NT2/D1 (cell line): Measurements from ENCODE around the gene IGFBPL1.
"Not testable (repeated sequence)": the region's sequence is repeated elsewhere in the genome, so short reads cannot be mapped to it uniquely, and the experiment has no call there.

Experiments
- DNase-seq: peaks from one replicate; pipeline ENCODE4 v3.0.0-alpha.2; 2011; ENCODE audit warnings: low read depth, low spot score
- H3K27me3 ChIP-seq: 2 replicates; pipeline ENCODE4 v1.6.0; 2011; ENCODE audit warnings: mild to moderate bottlenecking; ENCODE audit not compliant: insufficient read length, insufficient read depth
- H3K36me3 ChIP-seq: 2 replicates; pipeline ENCODE4 v1.6.1; 2011; ENCODE audit warnings: mild to moderate bottlenecking, low read length, mixed read lengths; ENCODE audit not compliant: insufficient read depth, insufficient read length
- H3K4me1 ChIP-seq: 2 replicates; pipeline ENCODE4 v1.5.1; 2011; ENCODE audit not compliant: insufficient read depth, insufficient read length
- H3K4me3 ChIP-seq: 2 replicates; pipeline ENCODE4 v1.5.1; 2011; ENCODE audit warnings: low read depth; ENCODE audit not compliant: insufficient read length
- H3K9ac ChIP-seq: 2 replicates; pipeline ENCODE4 v1.6.0; 2011; ENCODE audit warnings: low read depth; ENCODE audit not compliant: insufficient read length
- H3K9me3 ChIP-seq: 2 replicates; pipeline ENCODE4 v1.5.1; 2011; ENCODE audit warnings: mild to moderate bottlenecking, low read length; ENCODE audit not compliant: insufficient read depth
- SUZ12 ChIP-seq: IDR thresholded peaks from 2 replicates; pipeline ENCODE4 v1.6.1; 2011; ENCODE audit not compliant: insufficient read length, insufficient read depth; ENCODE audit errors: extremely low read depth
- YY1 ChIP-seq: IDR thresholded peaks from 2 replicates; pipeline ENCODE4 v1.6.1; 2011; ENCODE audit not compliant: insufficient read length, insufficient read depth
- ZNF274 ChIP-seq: IDR thresholded peaks from 2 replicates; pipeline ENCODE4 v1.6.1; 2011; ENCODE audit warnings: mild to moderate bottlenecking, low read depth, low read length

IGFBPL1 gene

DNA sequence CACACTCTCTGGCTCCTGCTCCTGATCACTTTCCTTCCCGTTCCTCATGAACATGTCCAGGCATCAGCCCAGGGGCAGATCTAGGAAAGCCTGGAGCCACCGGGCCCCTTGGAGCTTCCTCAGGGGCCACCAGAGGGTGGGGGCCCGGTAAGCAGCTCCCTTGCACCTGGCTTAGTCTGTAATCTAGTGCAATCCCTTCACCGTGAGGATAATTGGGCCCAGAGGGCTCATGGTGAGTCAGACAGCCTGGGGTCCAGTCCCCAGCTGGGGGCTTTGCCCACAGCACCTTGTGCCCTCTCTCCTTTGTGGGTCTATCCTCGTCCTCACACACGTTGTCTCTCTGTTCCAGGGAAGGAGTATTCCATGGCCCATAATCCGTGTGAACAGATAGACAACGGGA is 42.1 kb downstream of the IGFBPL1 start:
- peaks cover 31% of the 10 kb centered on the region for H3K9me3 ChIP-seq

DNA sequence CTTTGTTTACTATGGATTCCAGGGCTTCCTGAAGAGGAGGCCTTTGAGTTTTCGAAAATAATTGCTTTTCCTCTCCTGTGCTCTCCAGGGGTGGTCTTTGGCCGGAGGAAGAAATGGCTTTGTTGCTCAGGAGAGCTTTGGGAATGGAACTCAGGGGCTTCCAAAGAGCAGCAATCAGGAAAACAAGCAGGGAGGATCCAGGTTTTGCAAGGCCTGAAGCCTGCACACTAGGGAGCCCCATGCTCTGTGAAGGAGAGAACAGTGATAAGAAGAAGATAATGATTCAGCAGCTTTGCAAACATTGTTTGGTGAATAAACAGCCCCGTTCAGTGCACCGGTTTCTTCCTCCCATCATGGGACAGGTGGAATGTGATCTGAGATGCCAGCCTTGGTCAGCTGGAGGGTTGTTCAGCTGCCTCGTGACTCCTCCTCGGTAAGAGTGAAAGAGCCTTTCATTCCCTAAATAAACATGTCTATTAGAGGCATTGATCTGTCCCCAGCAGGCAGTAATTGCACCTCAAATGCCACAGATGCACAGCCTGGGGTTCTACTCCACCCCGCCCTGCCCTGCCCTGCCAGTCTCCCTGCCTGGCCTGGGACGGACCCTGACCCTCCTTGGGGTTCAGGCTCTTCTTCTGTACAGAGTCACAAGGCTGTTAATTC is 43.3 kb downstream of the IGFBPL1 start:
- Histone ChIP-seq H3K4me1 (peaks cover 16% of the 10 kb centered on the region), H3K27me3 (peaks cover 44% of the 10 kb centered on the region), H3K9me3 (peaks cover 31% of the 10 kb centered on the region), H3K4me3 (no peak overlapping the region), H3K9ac (no peak overlapping the region), H3K36me3 (no peaks in the 10 kb centered on the region)
- DNase-seq = peak; percentile 75
- no peak for TF ChIP-seq ZNF274
- no peak for TF ChIP-seq SUZ12
- no peak for TF ChIP-seq YY1

More for the DNA sequence above, 42.1 kb downstream of the IGFBPL1 start:
- Histone ChIP-seq H3K4me1 (peaks cover 16% of the 10 kb centered on the region), H3K27me3 (peaks cover 41% of the 10 kb centered on the region), H3K36me3 (no peaks in the 10 kb centered on the region), H3K9ac (no peak overlapping the region), H3K4me3 (no peak overlapping the region)
- no peak for TF ChIP-seq SUZ12
- no peak for DNase-seq

DNA sequence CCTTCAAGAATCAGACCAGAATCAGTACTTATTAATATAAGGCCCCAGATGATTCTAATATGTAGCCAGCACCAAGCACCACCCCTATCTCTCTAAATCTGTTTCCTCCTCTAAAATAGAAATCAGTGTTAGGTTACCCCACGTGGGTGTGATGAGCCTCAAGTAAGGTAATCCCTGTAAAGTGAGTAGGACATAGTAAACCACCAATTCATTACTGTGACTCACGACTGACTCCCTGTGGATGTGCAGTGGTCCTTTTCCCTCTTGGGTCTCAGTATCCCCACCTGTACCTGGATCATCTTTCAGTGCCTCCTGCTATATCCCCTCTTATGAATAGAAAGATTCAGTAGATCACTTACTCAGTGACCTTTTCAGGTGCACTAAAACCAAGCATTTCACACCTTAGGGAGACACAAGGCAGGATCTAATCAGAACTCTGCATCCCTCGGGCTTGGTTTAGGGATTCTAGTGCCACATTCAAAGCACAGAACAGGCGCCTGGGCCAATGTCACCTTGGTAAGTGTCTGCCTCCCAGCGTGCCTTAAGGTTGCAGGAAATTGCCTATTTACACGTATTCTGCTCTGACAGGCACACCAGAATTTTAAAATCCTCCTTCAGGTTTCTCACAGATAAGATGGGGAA is 43.9 kb downstream of the IGFBPL1 start:
- Histone ChIP-seq H3K4me3 (no peak overlapping the region), H3K36me3 (no peaks in the 10 kb centered on the region), H3K4me1 (peaks cover 16% of the 10 kb centered on the region), H3K9me3 (peaks cover 27% of the 10 kb centered on the region), H3K27me3 (peaks cover 37% of the 10 kb centered on the region), H3K9ac (peak overlapping the region; percentile 11)
- TF ChIP-seq SUZ12 (no peak), YY1 (no peak), ZNF274 (no peak)
- DNase-seq = no peak

DNA sequence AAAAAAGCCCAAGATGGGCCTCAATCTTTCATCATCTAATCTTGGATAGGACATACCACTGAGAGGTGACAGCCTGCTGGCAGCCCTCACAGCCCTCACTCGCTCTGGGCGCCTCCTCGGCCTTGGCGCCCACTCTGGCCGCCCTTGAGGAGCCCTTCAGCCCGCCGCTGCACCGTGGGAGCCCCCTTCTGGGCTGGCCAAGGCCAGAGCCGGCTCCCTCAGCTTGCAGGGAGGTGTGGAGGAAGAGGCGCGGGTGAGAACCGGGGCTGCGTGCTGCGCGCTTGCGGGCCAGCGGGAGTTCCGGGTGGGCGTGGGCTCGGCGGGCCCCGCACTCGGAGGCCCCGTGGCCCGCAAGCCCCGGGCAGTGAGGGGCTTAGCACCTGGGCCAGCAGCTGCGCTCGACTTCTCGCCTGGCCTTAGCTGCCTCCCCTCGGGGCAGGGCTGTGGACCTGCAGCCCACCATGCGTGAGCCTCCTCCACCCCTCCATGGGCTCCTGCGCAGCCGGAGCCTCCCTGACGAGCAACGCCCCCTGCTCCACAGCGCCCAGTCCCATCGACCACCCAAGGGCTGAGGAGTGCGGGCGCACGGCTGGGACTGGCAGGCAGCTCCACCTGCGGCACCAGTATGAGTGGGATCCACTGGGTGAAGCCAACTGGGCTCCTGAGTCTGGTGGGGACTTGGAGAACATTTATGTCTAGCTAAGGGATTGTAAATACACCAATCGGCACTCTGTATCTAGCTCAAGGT is 46.7 kb downstream of the IGFBPL1 start:
- H3K9ac ChIP-seq, DNase-seq, H3K4me3 ChIP-seq, H3K36me3 ChIP-seq: not testable (repeated sequence)
- Histone ChIP-seq H3K4me1 (peaks cover 16% of the 10 kb centered on the region), H3K9me3 (peaks cover 12% of the 10 kb centered on the region; the same call in 1 of the 2 replicates), H3K27me3 (peaks cover 18% of the 10 kb centered on the region)

DNA sequence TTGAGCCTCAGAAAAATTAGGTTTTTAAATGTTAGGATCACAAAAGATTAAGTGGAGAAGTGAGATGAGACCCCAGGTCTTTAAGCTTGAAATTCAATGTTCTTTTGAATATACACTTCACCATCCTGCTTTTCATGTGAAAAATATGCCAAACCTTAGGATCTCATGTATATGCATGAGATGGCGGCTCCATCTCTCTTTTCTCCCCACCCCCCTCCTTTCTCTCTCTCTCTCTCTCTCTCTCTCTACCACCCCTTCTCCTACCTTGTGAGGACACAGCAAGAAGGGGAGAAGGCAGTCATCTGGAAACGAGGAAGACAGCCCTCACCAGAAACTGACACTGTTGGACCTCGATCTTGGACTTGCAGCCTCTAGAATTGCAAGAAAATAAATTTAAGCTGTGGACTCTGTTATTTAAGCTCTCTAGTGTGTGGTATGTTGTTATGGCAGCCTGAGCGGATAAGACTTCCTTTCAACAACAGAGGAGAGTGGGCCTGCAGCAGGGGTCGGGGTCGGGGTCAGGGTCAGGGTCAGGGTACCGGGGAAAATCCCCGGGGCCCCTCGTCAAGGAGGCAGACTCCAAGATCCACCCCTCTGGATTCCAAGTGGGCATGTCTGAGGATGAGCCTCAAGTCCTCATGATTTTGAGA is 48.1 kb downstream of the IGFBPL1 start:
- no peak overlapping the region for H3K4me3 ChIP-seq
- H3K9ac ChIP-seq = no peak overlapping the region
- no peak for TF ChIP-seq ZNF274
- H3K36me3 ChIP-seq = no peaks in the 10 kb centered on the region
- H3K9me3 ChIP-seq = peaks cover 12% of the 10 kb centered on the region; the same call in 1 of the 2 replicates
- peaks cover 12% of the 10 kb centered on the region for H3K27me3 ChIP-seq
- peaks cover 10% of the 10 kb centered on the region for H3K4me1 ChIP-seq
- no peak for DNase-seq

DNA sequence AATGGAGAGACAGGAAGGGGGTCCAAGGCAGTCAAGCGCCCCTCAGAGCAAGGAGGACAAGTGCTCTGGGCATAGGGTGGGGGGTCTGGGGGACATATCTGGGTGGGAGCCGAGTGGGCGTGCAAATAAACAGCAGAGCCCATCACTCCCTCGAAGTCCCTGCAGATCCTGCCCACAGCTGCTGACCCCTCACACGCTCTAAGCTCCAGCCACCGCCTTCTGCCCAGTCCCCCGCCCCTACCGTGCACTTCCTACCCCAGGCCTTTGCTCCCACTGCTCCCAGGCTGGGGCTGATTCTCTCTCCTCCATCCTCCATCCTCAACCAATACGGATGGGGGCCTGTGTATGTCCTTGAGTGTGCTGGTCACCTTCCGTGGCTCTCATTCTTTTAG is 48.7 kb downstream of the IGFBPL1 start:
- no peak for DNase-seq
- H3K36me3 ChIP-seq = no peaks in the 10 kb centered on the region
- TF ChIP-seq SUZ12 = no peak
- TF ChIP-seq ZNF274 = no peak
- TF ChIP-seq YY1 = no peak
- no peak overlapping the region for H3K4me3 ChIP-seq
- H3K9ac ChIP-seq = no peak overlapping the region
- peaks cover 12% of the 10 kb centered on the region for H3K4me1 ChIP-seq
- H3K9me3 ChIP-seq = peaks cover 12% of the 10 kb centered on the region; the same call in 1 of the 2 replicates
- H3K27me3 ChIP-seq = peaks cover 12% of the 10 kb centered on the region

DNA sequence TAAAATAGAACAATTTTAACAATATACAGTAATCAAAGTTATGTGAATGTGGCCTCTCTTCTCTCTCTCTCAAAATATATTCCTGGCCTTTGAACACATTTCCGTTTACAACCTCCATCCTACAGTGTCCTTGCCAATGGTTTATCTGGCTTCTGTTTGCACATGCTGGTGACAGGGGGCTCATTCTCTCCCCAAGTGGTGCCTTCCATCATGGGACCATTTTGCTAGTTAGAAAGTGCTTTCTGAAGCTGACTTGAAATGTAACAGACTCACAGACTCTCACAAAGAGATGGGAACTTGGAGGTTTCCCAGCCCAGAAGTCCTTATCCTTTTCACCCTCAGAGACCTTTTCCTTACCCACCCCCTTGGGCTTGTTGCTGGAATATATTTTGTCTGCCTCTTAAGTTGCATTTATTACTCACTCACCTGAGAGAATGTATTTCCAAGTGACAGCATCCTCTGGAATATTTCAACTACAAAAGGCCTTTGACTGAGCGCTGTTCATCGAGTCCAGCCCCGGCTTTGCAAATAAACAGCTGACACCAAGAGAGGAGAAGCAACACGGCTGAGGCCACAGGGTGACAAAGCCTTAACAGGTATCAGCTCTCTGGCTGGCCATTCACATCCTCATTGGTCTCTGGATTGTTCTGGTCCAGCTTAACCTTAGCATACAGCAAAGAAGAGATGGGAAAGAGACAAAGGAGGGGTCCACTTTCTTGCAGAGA is 49.2 kb downstream of the IGFBPL1 start:
- no peak for DNase-seq
- TF ChIP-seq SUZ12 = no peak
- TF ChIP-seq YY1 = no peak
- TF ChIP-seq ZNF274 = no peak
- no peak overlapping the region for H3K4me3 ChIP-seq
- H3K4me1 ChIP-seq = peaks cover 10% of the 10 kb centered on the region
- peaks cover 12% of the 10 kb centered on the region for H3K27me3 ChIP-seq
- no peaks in the 10 kb centered on the region for H3K36me3 ChIP-seq
- no peak overlapping the region for H3K9ac ChIP-seq
- peaks cover 12% of the 10 kb centered on the region; the same call in 1 of the 2 replicates for H3K9me3 ChIP-seq
